ENCODE results near the gene GNB1.

DNA sequence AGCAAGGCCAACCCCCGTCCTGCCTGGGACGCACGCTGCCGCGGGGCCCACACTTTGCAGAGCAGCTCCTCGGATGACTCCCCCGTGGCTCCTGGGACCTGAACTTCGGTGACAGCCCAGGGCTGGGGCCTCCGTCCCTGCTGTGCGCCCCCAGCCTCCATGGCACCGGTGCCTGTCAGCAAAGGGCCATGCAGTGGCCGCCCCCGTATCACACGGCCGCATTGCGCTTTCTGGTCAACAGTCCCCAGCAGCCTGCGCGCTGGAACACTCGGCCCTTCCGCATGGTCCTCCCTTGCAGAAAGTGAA lies 130.6 kb downstream of the GNB1 start:
- TF ChIP-seq POLR2A (IDR thresholded peaks at IDR 0.05; ENCODE audit: low read length) (no peak), GATA1 (IDR thresholded peaks at IDR 0.05; ENCODE audit: low read depth, low read length) (no peak)

Measured in erythroblast (primary cell).